Measurements from ENCODE around the gene MYCBPAP.

The MYCBPAP gene

GRCh38 chr17:50493744-50494143 is 14.5 kb upstream of the MYCBPAP start:
- no peak for DNase-seq

GRCh38 chr17:50495217-50495823 is 12.9 kb upstream of the MYCBPAP start:
- DNase-seq: no peak

GRCh38 chr17:50495918-50496317 is 12.3 kb upstream of the MYCBPAP start:
- DNase-seq: no peak

GRCh38 chr17:50498021-50498874 is 10.0 kb upstream of the MYCBPAP start:
- DNase-seq: no peak

DNA sequence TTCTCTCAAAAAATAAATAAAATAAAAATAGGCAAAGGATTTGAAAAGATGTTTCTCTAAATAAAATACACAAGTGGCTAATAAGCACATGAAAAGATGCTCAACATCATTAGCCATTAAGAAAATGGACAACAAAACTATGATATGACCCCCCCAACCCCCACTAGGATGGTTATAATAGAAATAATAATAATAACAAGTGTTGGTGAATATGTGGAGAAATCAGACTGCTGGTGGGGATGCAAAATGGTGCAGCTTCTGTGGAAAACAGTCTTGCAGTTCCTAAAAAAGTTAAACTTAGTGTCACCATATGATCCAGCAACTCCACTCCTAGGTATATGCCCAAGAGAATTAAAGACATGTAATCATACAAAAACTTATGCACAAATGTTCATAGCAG is 9.0 kb upstream of the MYCBPAP start:
- no peak for DNase-seq

- no peak for DNase-seq
Measured at GRCh38 chr17:50499721-50500120, 8.5 kb upstream of the MYCBPAP start.

GRCh38 chr17:50501054-50501453 is 7.2 kb upstream of the MYCBPAP start:
- no peak for DNase-seq

GRCh38 chr17:50502301-50502990 is 5.8 kb upstream of the MYCBPAP start:
- DNase-seq: no peak

DNA sequence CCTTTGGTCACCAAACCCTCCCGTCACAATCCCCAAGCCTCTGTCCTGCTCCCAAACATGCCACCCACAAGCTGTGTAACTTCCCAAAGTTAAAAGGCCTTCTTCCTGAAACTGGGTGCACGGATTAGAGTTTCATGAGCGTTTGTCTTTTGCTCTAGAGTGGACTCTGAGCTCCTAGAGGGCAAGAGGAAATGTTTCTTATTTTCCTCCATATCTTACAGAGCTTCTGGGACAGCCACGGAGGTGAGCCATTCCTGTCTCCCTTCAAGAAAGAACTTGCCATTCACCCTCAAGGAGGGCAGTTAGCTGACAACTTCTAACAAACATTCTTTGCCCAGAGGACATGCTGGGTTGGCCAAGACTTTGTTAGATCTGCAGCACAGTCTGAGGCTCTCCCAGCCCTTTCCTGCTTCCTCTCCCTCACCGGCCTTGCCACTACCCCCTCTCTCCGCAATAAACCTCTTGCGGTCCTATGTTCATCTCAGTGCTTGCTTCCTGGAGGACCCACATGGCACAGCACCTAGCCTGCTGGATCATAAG is 2.6 kb upstream of the MYCBPAP start:
- no peak for DNase-seq

- no peak for DNase-seq
Measured at GRCh38 chr17:50506298-50506697, 1.9 kb upstream of the MYCBPAP start.

DNA sequence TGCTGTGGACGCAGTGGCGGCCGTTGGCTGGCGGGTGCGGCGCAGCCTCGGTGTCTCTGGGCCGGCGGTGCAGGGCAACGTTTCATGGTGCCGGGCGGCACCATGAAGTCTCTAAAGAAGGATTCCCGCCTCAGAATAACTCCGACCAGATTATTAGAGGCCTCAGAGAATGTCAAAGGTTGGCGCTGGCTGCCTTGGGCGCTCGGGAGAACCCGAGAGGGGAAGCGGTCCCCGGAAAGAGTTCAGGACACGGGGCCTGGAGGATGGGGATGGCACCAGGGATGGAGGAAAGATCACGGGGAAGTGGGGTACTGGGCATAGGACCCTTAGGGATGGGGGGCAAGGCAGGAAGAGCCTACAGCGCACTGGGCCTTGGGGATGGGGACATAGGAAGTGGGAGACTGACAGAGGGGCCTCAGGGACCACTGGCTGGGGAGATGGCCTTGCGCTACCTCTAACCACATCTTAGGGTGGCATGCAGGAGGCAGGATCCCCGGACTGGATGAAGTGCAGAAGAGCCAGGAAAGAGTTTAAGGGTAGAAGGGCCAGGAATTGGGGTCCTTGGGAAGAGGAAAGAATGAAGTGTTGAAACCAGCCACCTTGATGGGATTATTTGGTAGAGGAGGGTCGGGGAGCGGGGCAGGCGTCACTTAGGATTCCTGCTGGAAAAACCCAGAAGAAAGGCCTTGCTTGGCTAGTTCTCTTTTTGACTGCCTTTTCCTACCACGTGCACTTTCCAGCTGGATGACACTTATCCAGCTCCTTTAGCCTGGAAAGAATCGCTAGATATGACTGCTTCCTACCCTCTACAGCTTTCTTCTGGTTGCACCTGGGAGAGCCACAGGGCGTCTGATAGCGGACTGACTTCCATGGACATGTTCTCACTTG is 578 bp downstream of the MYCBPAP start:
- DNase-seq: no peak

GRCh38 chr17:50511058-50511457 is 2.8 kb downstream of the MYCBPAP start:
- no peak for DNase-seq

- no peak for DNase-seq
Measured at GRCh38 chr17:50513495-50513894, 5.3 kb downstream of the MYCBPAP start.

GRCh38 chr17:50514388-50514787 is 6.1 kb downstream of the MYCBPAP start:
- DNase-seq: no peak

GRCh38 chr17:50514936-50515702 is 6.9 kb downstream of the MYCBPAP start:
- no peak for DNase-seq

- DNase-seq: no peak
Measured at GRCh38 chr17:50517011-50517410, 8.8 kb downstream of the MYCBPAP start.

DNA sequence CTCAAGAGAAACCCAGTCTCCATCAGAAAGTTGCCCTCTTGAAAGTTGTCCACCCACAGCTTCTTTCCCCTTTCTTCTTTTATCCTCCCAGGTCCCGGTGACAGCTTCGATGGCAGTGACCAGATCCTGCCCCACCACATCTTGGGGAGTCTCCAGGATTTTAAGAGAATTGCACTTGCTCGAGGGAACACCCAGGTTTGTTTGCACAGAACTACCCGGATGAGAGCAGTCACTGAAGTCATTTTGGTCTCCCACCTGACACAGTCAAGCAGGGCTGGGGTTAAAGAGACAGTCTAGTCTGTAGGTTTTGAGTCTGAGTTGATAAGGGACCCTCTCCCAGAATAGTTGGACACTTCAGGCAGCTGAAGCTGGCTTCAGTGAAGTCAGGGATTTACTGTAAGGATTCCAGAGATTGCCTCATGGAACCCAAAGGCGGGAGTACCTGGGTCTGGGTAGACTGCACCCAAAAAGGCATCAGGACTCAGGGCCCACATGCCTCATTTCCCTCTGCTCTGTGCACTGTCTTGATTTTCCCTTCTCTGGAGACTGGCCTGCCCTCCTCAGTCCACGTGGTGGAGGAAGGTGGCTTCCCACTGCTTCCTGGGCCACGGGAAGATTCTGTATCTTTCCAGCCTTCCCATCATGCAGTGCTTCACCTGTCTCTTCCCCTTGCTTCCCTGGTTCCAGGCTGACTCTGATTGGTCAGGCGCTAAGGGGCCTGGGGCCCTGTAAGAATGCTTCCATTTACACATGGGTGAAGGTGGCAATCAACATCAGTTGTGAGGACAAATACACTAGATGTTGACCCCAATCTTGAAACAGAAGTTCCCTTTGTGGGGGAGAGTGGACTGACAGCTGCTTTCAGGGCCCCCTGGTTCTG is 9.5 kb downstream of the MYCBPAP start:
- no peak for DNase-seq

- no peak for DNase-seq
Measured at GRCh38 chr17:50518384-50519023, 10.3 kb downstream of the MYCBPAP start.

DNA sequence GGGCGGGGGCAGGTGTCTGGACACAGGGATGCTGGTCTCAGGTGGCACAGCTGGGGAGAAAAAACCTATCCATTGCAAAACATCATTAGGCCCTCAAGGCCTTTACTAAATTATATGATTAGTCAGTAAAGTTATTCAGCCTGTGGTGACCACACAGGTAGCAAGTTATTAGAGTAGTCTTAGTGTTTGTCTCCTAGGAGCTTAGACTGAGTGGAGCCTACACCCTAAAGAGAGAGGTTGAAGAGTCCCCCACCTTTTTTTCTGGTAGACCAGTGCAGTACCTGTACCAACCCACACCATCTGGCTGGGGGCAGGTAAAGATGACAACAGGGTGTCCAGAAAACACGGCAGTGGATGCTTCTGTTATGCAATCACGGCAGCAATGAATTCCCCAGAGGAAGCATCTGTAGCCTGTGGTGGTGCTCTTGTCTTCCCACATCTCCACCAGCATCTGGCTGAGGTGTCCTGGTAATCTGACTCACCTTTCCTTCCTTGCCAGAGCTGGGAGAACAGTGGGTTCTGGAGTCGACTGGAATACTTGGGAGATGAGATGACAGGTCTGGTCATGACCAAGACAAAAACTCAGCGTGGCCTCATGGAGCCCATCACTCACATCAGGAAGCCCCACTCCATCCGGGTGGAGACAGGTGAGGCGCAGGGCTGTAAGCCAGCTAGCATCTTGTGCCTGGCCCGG is 11.0 kb downstream of the MYCBPAP start:
- no peak for DNase-seq

- DNase-seq: no peak
Measured at GRCh38 chr17:50520483-50520882, 12.2 kb downstream of the MYCBPAP start.

Data from NCI-H524 treated with DMSO at 0.1 percent for 48 hours (cell line).